Measurements from ENCODE around the gene RNF32. TPM values are rescaled to one million over a fixed set of nuclear protein-coding genes. Genes with fewer than 3 reads are reported as not detected.
A peak's percentile ranks its signal among the peaks of the same experiment; 100 is the strongest.

Gene RNF32
- 0.12 TPM for total RNA-seq (2013)
- polyA plus RNA-seq (under 1 TPM in 2 of 3 donors, not detected in 1; 0.03 to 0.13 TPM), polyA minus RNA-seq (0.14 TPM in 1 of 2 replicates, not detected in the other), total RNA-seq (0 to 1.7 (median 0.31) reads per million in 11 experiments)

- H2AFZ ChIP-seq (ENCODE audit: insufficient read depth, low read depth, low read length, poor library complexity, severe bottlenecking), result peak within 1 kb of the TSS; percentile 95
- Mint-ChIP-seq H3K4me1 (peaks cover 15% of the 10 kb centered on the region), H3K9me3 (peaks cover 8 to 24% (median 17%) of the 10 kb centered on the region in 7 donors), H3K4me3 (peak within 1 kb of the TSS; percentile 86 to 94), H3K27ac (peak within 1 kb of the TSS; percentile 46 to 84 (median 78)), H3K36me3 (peaks cover 4 to 7% of the 10 kb centered on the region in 2 donors), H3K27me3 (ENCODE audit: low read depth in 3 of 3) (peaks cover 17 to 52% (median 23%) of the 10 kb centered on the region in 3 donors)
- H3K79me2 ChIP-seq (ENCODE audit: insufficient read depth, low read length), result no peaks in the 10 kb centered on the region
- H3K27ac ChIP-seq (ENCODE audit: low read depth in 1 of 2, low read length in 2 of 2), result peak within 1 kb of the TSS in 1 of 2 donors; percentile 68
- no peaks in the 10 kb centered on the region for H4K20me1 ChIP-seq (ENCODE audit: insufficient read depth, low read length)
- H3K9me3 ChIP-seq (replicated peaks in 1 of 2; ENCODE audit: control insufficient read depth in 1 of 2, insufficient read depth in 1 of 2, low read length in 2 of 2), result peaks cover 12% of the 10 kb centered on the region in 2 donors
- TF ChIP-seq, protein P1, sequence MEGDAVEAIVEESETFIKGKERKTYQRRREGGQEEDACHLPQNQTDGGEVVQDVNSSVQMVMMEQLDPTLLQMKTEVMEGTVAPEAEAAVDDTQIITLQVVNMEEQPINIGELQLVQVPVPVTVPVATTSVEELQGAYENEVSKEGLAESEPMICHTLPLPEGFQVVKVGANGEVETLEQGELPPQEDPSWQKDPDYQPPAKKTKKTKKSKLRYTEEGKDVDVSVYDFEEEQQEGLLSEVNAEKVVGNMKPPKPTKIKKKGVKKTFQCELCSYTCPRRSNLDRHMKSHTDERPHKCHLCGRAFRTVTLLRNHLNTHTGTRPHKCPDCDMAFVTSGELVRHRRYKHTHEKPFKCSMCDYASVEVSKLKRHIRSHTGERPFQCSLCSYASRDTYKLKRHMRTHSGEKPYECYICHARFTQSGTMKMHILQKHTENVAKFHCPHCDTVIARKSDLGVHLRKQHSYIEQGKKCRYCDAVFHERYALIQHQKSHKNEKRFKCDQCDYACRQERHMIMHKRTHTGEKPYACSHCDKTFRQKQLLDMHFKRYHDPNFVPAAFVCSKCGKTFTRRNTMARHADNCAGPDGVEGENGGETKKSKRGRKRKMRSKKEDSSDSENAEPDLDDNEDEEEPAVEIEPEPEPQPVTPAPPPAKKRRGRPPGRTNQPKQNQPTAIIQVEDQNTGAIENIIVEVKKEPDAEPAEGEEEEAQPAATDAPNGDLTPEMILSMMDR (IDR thresholded peaks at IDR 0.05), result no peak
- no peaks in the 10 kb centered on the region for H3K36me3 ChIP-seq (replicated peaks in 1 of 2; ENCODE audit: control insufficient read depth in 1 of 2, insufficient read depth in 2 of 2, low read length in 2 of 2)
- H3K4me3 ChIP-seq (replicated peaks in 1 of 3; ENCODE audit: low read depth in 2 of 3, low read length in 3 of 3), result peak within 1 kb of the TSS; percentile 56 to 84 (median 63)
- WGBS (ENCODE audit: insufficient coverage), result 1% methylated on average over 83 of the region's 85 CpGs
- H3K4me1 ChIP-seq (ENCODE audit: control insufficient read depth in 1 of 2, insufficient read depth in 2 of 2, low read length in 2 of 2), result peaks cover 17 to 22% of the 10 kb centered on the region in 2 donors
- intact Hi-C loops (cut with micrococcal nuclease), result no loop called here
- peak within 1 kb of the TSS; percentile 94 for H3K4me2 ChIP-seq (replicated peaks; ENCODE audit: extremely low read depth, low read length, poor library complexity, severe bottlenecking)
- peaks cover 16 to 34% of the 10 kb centered on the region in 2 donors for H3K27me3 ChIP-seq (ENCODE audit: control insufficient read depth in 2 of 2, insufficient read depth in 2 of 2, low read length in 2 of 2)
- DNase-seq, result peak; percentile 77 to 87 (median 83)
- peak within 1 kb of the TSS; percentile 72 for H3K9ac ChIP-seq (ENCODE audit: insufficient read depth, low read length, poor library complexity, severe bottlenecking)
Measured at GRCh38 chr7:156640257-156640948, at the start of gene RNF32. Gene RNF32, plus strand, starts transcription at chr7:156640774. Its CDS starts 3,104 bp downstream, at chr7:156643878.

DNA sequence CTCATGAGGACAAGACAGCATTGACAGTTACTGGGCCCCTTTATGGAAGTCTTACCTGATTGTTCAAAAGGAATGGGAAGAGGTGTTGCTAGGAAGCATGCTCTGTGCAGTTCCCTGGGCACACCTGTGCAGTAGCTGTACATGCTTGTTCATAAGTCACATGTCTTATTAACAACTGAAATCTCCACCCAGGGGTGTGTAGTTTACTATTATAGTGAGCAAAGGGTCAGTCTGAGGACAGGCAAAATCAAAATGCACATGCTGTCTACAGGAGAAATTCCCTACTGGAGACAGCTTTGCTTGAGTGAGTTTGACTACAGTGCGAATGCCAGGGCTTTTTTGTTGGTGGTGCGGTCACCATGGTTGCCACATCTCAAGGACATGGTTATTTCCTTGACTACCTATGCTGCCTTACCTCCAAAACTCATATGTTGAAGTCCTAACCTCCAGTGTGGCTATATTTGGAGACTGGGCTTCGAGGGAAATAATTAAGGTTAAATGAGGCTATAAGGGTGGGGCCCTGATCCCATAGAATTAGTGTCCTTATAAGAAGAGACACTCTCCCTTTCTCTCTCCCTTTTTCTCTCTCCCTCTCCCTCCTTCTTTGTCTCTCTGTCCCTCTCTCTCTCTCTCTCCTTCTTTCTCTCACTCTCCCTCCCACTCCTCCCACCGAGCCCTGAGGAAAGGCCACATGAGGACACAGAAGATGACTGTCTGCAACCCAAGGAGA, 48.3 kb upstream of the RNF32 start:
- Histone ChIP-seq H3K4me3 (replicated peaks in 1 of 3; ENCODE audit: low read depth in 2 of 3, low read length in 3 of 3) (no peak overlapping the region), H2AFZ (ENCODE audit: insufficient read depth, low read depth, low read length, poor library complexity, severe bottlenecking) (no peak overlapping the region), H3K4me2 (replicated peaks; ENCODE audit: extremely low read depth, low read length, poor library complexity, severe bottlenecking) (no peak overlapping the region), H4K20me1 (ENCODE audit: insufficient read depth, low read length) (no peaks in the 10 kb centered on the region), H3K9ac (ENCODE audit: insufficient read depth, low read length, poor library complexity, severe bottlenecking) (no peak overlapping the region), H3K79me2 (ENCODE audit: insufficient read depth, low read length) (no peaks in the 10 kb centered on the region), H3K4me1 (ENCODE audit: control insufficient read depth in 1 of 2, insufficient read depth in 2 of 2, low read length in 2 of 2) (no peaks in the 10 kb centered on the region), H3K27ac (ENCODE audit: low read depth in 1 of 2, low read length in 2 of 2) (no peak overlapping the region), H3K36me3 (replicated peaks in 1 of 2; ENCODE audit: control insufficient read depth in 1 of 2, insufficient read depth in 2 of 2, low read length in 2 of 2) (no peaks in the 10 kb centered on the region), H3K9me3 (replicated peaks in 1 of 2; ENCODE audit: control insufficient read depth in 1 of 2, insufficient read depth in 1 of 2, low read length in 2 of 2) (peaks cover 0 to 9% of the 10 kb centered on the region in 2 donors), H3K27me3 (ENCODE audit: control insufficient read depth in 2 of 2, insufficient read depth in 2 of 2, low read length in 2 of 2) (no peaks in the 10 kb centered on the region)
- no CpG with 5 or more reads among the region's 4 CpGs for WGBS (ENCODE audit: insufficient coverage)
- Mint-ChIP-seq H3K27me3 (ENCODE audit: low read depth in 3 of 3) (peaks cover 1 to 6% (median 3%) of the 10 kb centered on the region in 3 donors), H3K9me3 (peaks cover 6 to 14% (median 8%) of the 10 kb centered on the region in 7 donors), H3K36me3 (no peaks in the 10 kb centered on the region), H3K4me1 (no peaks in the 10 kb centered on the region), H3K4me3 (no peak overlapping the region), H3K27ac (no peak overlapping the region)
- intact Hi-C loops (cut with micrococcal nuclease), result no loop called here
- no peak for DNase-seq
- TF ChIP-seq, protein P1 (IDR thresholded peaks at IDR 0.05), result no peak
